NCI-H345 treated with DMSO at 0.1 percent for 48 hours (cell line): ENCODE data around the gene SETD4.
A peak's percentile ranks its signal among the peaks of the same experiment; 100 is the strongest.

Experiments used
- DNase-seq: peaks from one replicate; lab custom pipeline; 2025; ENCODE audit not compliant: unreplicated experiment; lab: John Stamatoyannopoulos, UW

The SETD4 gene

GRCh38 chr21:36048357-36048756 lies 12.0 kb downstream of the SETD4 start:
- DNase-seq, result no peak

- DNase-seq, result no peak
Observed at GRCh38 chr21:36047139-36047538, 13.2 kb downstream of the SETD4 start.

DNA sequence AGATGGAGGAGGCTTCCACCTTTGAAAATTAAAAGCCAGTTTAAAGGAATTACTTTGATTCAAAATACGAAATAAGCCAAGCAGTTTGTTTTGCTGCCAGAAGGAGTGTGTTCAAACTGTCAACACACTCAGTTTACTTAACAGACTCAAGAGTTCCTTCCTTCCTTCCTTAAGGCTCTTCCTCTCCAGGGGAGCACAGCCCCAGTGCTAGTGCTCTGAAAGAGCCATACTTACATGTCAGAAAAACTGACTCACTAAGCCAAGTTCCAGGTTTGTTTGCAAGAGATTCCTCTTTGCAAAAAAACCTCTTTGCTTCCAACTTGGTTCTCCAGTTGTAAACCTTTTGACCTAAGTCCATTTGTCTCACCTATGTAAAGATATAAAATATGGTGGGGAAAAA lies 14.3 kb downstream of the SETD4 start:
- no peak for DNase-seq

DNA sequence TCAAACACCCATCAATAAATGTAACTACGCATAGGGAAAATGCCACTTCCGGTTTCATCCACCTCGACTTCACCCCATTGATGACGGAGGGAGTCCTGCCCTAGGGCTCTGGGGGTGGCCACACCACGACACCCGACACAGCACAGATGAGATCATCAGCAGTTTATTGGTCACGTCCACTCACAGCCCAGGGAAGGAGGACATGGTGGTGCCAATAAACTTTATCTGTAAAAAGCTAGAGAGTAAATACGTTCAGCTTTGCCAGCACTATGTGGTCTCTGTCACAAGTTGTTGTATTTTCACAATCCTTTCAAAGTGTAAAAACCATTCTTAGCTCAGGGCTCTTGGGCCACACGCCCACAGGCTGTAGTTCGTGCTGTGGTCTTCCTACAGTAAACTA lies 16.3 kb downstream of the SETD4 start:
- no peak for DNase-seq

- DNase-seq, result no peak
Observed at GRCh38 chr21:36041910-36042309, 18.4 kb downstream of the SETD4 start.

GRCh38 chr21:36040389-36040788 lies 19.9 kb downstream of the SETD4 start:
- no peak for DNase-seq

GRCh38 chr21:36039861-36040260 lies 20.5 kb downstream of the SETD4 start:
- no peak for DNase-seq

DNA sequence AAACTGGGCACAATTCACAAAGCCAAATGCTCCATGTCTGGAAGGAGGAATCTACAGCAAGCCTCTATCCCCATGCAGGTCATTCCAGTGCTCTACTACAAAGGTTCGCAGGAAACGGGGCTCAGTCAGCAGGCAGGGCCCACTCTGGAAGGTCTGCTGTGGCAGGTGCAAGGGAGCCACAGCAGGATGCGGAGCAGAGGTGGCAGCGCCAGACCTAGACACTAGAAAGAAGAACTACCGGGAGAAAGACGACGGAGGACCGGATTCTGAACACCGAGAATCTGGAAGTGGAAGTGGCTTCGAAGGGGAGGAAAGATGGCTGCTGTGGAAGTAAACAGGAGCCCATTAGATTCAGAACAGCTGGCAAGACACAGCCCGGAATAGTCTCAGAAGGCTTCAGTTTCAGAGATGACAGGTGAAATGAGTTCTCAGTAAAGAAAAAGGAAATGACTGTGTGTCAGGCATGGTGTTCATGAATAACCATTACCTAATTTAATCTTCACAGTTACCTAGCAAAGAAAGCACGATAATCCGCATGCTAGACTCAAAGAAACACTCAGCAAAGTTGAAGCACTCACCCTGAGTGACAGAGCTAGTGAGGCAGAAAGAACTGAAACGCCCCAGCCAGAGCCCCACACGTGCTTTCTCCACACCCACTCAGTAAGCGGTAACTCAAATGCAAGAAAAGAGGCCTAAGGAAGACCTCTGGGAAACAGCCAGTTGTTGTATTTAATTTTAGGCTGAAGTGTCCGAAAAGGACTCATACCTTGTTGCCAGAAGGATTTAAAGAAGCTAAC lies 21.4 kb downstream of the SETD4 start:
- DNase-seq, result no peak

- DNase-seq, result no peak
Observed at GRCh38 chr21:36035381-36035791, 24.9 kb downstream of the SETD4 start.

DNA sequence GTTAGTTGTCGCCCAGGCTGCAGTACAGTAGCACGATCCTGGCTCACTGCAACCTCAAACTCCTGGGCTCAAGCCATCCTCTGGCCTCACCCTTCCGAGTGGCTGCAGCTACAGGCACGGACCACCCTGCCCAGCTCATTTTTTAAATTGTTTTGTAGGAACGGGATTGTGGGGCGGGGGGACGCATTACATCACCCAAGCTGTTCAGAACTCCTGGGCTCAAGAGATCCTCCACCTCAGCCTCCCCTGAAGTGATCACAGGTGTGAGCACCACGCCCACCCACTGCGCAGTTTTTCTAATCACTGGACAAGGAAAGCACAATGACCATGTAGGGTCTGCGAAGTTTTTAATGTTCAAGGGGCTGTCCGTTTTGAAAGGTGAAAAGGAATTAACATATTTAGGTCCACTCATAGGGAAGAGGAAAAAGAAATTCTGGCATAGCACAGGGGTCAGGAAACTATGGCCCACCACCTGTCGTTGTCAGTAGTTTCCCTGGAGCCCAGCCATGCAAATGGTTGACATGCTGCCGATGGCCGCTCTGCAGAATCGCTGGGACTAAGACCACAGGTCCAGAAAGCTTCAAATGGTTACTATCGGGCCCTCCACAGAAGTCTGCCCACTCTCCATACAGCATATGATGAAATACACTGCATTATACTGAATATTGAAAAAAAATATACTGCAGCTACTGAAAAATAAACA lies 26.0 kb downstream of the SETD4 start:
- no peak for DNase-seq

DNA sequence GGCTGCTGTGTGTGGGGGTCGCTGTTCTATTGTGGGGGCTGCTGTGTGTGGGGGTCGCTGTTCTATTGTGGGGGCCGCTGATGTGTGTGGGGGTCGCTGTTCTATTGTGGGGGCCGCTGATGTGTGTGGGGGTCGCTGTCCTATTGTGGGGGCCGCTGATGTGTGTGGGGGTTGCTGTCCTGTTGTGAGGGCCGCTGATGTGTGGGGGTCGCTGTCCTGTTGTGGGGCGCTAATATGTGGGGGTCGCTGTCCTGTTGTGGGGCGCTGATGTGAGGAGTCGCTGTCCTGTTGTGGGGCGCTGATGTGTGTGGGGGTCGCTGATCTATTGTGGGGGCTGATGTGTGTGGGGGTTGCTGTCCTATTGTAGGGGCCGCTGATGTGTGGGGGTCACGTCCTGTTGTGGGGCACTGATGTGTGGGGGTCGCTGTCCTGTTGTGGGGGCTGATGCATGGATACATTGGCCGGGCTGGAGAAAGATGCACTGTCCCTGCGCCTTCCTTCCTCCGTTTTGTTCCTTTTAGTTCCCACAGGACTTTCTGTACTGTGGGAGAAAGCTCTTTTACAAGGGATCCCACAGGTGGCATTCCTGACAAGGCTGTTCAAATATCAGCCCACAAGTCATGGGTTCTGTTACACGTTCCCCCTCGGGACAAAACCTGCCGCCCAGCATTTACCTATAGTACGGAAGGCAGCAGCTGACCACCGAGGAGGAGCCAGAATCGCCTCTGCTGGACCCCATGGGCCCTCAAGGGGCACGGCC lies 27.5 kb downstream of the SETD4 start:
- no peak for DNase-seq

- DNase-seq, result no peak
Observed at GRCh38 chr21:36030581-36031189, 29.6 kb downstream of the SETD4 start.

GRCh38 chr21:36029309-36029708 lies 31.0 kb downstream of the SETD4 start:
- no peak for DNase-seq

GRCh38 chr21:36028127-36029069 lies 31.9 kb downstream of the SETD4 start:
- peak; percentile 81 for DNase-seq

DNA sequence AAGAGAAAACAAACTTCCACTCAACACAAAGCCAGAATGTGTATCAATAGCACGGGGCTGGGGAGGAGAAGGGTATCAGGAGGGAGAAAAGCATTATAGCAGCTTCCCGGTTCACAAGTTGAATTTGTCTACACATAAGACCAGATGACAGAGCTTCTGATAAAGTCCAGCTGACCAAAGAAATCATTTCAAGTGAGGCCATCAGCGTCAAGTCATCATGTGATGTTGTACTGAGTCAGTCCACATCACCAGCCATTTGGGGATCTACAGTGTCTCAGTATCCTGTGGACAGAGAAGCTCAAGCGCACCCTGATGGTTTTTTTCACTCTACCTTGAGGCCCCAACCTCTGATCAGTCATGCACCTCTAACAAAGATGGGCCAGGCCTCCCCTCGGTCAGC lies 33.0 kb downstream of the SETD4 start:
- no peak for DNase-seq

DNA sequence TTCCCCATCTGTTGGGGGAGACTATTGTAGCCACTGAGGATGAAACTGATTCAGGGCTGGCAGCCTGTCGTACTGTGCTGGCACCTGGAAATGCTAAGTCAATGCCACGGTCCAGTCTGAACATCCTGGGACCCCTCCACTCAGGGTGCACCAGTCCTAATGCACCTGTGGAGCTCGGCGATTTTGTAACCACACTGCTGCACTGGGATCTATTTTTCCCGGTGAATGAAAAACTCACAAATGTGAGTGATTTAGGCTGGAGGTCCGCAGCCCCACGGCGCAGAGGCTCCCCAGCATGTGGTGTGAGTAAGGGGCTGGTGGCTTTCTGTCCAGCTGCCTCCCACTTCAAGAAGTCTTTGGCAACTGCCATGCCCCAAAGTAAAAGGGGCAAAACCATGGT lies 35.5 kb downstream of the SETD4 start:
- no peak for DNase-seq

- no peak for DNase-seq
Observed at GRCh38 chr21:36023092-36023480, 37.2 kb downstream of the SETD4 start.

- no peak for DNase-seq
Observed at GRCh38 chr21:36022427-36023091, 37.8 kb downstream of the SETD4 start.

GRCh38 chr21:36021251-36021837 lies 39.0 kb downstream of the SETD4 start:
- DNase-seq, result no peak
